Activated T-cell treated with anti-CD3 and anti-CD28 coated beads, Interleukin-2, amount 50 U/mL, for 4 hours (primary cell): ENCODE measurements around the gene GRAMD2B. TPM values are rescaled to one million over a fixed set of nuclear protein-coding genes. Genes with fewer than 3 reads are reported as not detected.

Source experiments
- total RNA-seq, 3 donors: library from RNA; stranded (reverse); gene quantifications; one replicate each; pipeline ENCODE4 v1.2.1, GENCODE V29; 2021

The GRAMD2B gene
- total RNA-seq, 3 donors from 2014 or later, result 9.3 to 14.7 (median 12.3) TPM

Other genes starting within 250 kb of the GRAMD2B start
- gene ALDH7A1, start 171.8 kb downstream of the GRAMD2B start, total RNA-seq, result 1 to 10 TPM; 1.1 to 1.5 (median 1.4) TPM
- gene PHAX, start 177.5 kb downstream of the GRAMD2B start, total RNA-seq, result 10 to 100 TPM; 56.6 to 60.6 (median 56.9) TPM